Bronchial smooth muscle cell (primary cell): ENCODE data around the gene SCLY. TPM values are rescaled to one million over a fixed set of nuclear protein-coding genes. Genes with fewer than 3 reads are reported as not detected.

Source experiments
- total RNA-seq: library from RNA; depleted of rRNA; stranded (reverse); fragments of >200 nt; gene quantifications from 2 replicates; pipeline ENCODE4 v1.2.1, GENCODE V29; 2014

The SCLY gene
- total RNA-seq = 9.1 and 10.9 TPM in 2 replicates

DNA sequence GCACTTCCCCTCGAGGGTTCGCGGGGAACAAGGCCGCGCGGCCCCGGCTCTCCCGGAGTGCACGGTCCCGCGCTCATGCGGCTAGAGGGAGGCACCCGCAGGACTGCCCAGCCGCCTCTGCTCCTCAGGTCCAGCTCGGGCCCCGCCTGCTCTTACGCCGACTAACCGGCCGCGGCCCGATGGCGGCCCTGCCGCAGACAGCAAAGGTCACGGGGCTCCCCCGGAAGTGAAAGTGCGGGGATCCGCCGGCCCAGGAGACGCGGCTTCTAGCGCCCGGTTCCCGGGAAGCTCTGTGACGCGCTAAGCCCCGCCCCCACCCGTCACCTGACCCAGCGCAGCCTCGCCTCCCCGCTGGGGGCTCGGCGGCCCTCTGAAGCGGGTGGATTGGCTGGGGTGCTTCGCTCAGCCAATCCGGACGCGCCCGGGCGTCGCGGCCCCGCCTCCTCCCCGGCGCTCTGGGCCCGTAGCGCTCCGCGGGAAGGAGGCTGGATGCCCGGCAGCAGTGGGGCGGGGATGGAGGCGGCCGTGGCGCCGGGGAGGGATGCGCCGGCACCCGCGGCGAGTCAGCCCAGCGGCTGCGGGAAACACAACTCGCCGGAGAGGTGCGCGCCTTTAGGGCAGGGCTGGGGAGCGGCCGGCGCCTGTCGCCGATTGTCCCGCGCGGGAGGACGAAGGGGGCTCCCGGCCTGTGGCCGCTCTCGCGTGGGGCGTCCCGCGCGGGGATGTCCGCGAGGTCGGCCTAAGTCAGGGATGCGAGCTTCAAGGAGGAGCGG, at the start of gene SCLY:
SCLY (plus strand) TSS at position 460 of the 773 bp plus-strand sequence; CDS start at position 514, 54 bp downstream.

DNA sequence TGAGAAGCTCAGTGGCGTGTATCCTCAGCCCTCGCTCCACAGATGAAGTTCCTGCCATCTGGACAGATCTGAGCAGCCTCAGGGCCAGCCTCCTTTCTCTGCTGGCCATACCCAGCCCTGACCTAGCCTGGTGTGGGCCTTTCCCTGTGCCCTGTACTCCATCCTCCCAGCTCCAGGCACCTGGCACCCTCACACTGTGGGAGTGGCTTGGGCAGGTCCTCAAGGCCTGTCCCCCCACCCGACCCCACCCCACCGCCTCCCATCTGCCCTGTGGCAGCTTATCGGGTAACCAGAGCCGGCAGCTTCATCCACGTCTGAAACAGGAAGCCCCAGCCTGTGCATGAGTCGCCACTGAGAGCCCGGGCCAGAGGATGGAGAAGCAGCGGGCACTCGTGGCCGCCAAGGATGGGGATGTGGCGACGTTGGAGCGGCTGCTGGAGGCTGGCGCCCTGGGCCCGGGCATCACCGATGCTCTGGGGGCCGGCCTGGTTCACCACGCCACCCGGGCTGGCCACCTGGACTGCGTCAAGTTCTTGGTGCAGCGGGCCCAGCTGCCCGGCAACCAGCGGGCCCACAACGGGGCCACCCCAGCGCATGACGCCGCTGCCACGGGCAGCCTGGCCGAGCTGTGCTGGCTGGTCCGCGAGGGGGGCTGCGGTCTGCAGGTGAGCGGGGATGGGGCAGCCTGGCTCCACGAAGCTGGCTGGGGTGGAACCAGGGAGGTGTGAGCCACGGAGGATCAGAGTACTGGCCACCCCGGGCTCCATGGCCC, 39.4 kb downstream of the SCLY start, which contains the start of gene ESPNL:
ESPNL (plus strand) TSS at position 292 of the 772 bp plus-strand sequence; CDS start at position 372, 80 bp downstream.

DNA sequence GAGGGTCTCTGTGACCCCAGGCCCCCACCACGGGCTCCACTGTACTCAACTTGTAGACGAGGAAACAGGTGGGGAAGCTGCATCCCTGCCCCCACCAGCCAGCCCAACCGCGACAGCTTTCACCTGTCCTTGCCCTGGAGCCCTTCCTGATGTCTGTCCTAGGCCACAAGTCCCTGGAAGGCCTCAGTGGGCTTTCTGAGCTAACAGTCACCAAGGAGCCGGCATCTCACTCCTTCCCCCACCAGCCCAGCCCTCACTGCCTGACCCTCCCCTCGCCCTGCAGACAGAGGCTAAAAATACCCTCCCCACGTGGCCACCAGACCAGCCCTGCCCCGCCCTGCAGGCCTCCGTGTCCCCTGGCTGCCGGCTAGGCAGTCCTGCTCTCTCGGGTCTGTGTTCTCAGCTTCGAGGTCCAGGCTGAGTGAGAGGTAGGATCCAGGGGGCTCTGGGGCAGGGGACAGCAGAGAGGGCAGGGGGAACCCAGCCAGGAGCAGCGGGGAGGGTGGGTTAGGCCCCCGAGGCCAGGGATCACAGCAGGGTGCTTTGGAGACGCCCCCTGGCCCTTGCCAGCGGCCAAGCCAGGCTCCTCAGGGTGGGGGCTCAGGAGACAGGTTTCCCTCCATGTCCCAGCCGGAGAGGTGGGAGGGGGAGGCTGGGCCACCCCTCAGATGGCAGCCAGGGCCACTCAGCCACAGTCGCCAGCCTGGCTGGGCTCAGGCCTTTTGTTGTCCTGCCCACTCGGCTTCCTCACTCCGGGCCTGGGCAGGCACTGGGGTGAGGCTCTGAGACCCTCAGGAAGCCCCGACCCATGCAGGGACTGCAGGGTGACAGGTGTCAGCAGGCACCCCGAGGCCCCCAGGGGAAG, 77.8 kb downstream of the SCLY start, which contains the start of gene KLHL30:
KLHL30 (plus strand) TSS at position 338 of the 865 bp plus-strand sequence. CDS start 2,087 bp downstream, outside the sequence.

Other genes with a start within 250 kb of the SCLY start
- gene RAMP1, start 201.4 kb upstream of the SCLY start, total RNA-seq = 2.7 and 7.6 TPM in 2 replicates
- 35.1 and 50.5 TPM in 2 replicates for gene UBE2F, start 94.0 kb upstream of the SCLY start, total RNA-seq
- 0.60 and 2.7 TPM in 2 replicates for gene ESPNL, start 39.3 kb downstream of the SCLY start, total RNA-seq
- 0.09 and 0.16 TPM in 2 replicates for gene KLHL30, start 77.7 kb downstream of the SCLY start, total RNA-seq
- 0.32 and 1.3 TPM in 2 replicates for gene ERFE, start 98.0 kb downstream of the SCLY start, total RNA-seq
- gene ILKAP, start 142.7 kb downstream of the SCLY start, total RNA-seq = 18.3 and 23.6 TPM in 2 replicates
- gene HES6, start 179.0 kb downstream of the SCLY start, total RNA-seq = 0.34 and 0.47 TPM in 2 replicates
- gene PER2, start 227.6 kb downstream of the SCLY start, total RNA-seq = 2.0 and 3.7 TPM in 2 replicates